IMR-90 (cell line): Measurements from ENCODE around the gene FMNL3.

Source experiments
- BHLHE40 ChIP-seq: fragments of 150-350 bp; IDR thresholded peaks from 2 replicates; pipeline ENCODE4 v1.6.1; 2016; ENCODE audit warnings: mild to moderate bottlenecking, low read depth, low read length
- CEBPB ChIP-seq: IDR thresholded peaks from 2 replicates; pipeline ENCODE4 v1.6.1; 2012; ENCODE audit warnings: low read depth, low read length, improper control_type of control experiment
- CHD1 ChIP-seq: IDR thresholded peaks from 2 replicates; pipeline ENCODE4 v1.6.1; 2012; ENCODE audit warnings: low read depth, low read length, improper control_type of control experiment
- CTCF ChIP-seq: conservative IDR thresholded peaks from 2 replicates; pipeline ENCODE4 v1.5.1; 2012; ENCODE audit warnings: mild to moderate bottlenecking, low read depth, low read length, improper control_type of control experiment
- ELK1 ChIP-seq: fragments of 150-350 bp; IDR thresholded peaks from 2 replicates; pipeline ENCODE4 v1.6.1; 2016; ENCODE audit warnings: low read depth, mild to moderate bottlenecking, low read length, moderate library complexity, borderline replicate concordance
- FOS ChIP-seq: fragments of 150-350 bp; IDR thresholded peaks from 2 replicates; pipeline ENCODE4 v1.6.1; 2016; ENCODE audit warnings: low read depth, low read length
- MAFK ChIP-seq: IDR thresholded peaks from 2 replicates; pipeline ENCODE4 v1.6.1; 2012; ENCODE audit warnings: low read depth, low read length, improper control_type of control experiment
- MAZ ChIP-seq: IDR thresholded peaks from 2 replicates; pipeline ENCODE4 v1.6.1; 2012; ENCODE audit warnings: low read depth, mild to moderate bottlenecking, low read length, improper control_type of control experiment, moderate library complexity, borderline replicate concordance
- MXI1 ChIP-seq: IDR thresholded peaks from 2 replicates; pipeline ENCODE4 v1.6.1; 2012; ENCODE audit warnings: low read depth, mild to moderate bottlenecking, low read length, moderate library complexity, borderline replicate concordance
- POLR2A ChIP-seq: IDR thresholded peaks from 2 replicates; pipeline ENCODE4 v1.6.1; 2012; ENCODE audit warnings: mild to moderate bottlenecking, low read depth, low read length
- RFX5 ChIP-seq: IDR thresholded peaks from 2 replicates; pipeline ENCODE4 v1.8.0; 2012; ENCODE audit warnings: low read depth, mild to moderate bottlenecking, low read length, moderate library complexity
- SMC3 ChIP-seq: fragments of 150-350 bp; IDR thresholded peaks from 2 replicates; pipeline ENCODE4 v1.6.1; 2016; ENCODE audit warnings: low read depth, mild to moderate bottlenecking, antibody characterized with exemption, low read length, moderate library complexity
- USF2 ChIP-seq: fragments of 150-350 bp; IDR thresholded peaks from 2 replicates; pipeline ENCODE4 v1.6.1; 2017; ENCODE audit warnings: mild to moderate bottlenecking, antibody characterized with exemption, low read length, low read depth

GRCh38 chr12:49733219-49734017 is 26.2 kb upstream of the FMNL3 start:
- TF ChIP-seq CTCF (no peak), POLR2A (no peak), MXI1 (no peak), FOS (no peak), MAFK (no peak), CEBPB (no peak), CHD1 (no peak), ELK1 (no peak), SMC3 (no peak), RFX5 (no peak), BHLHE40 (no peak), USF2 (no peak), MAZ (no peak)
